Naive thymus-derived CD8-positive, alpha-beta T cell (primary cell): ENCODE results near the gene PLAGL2. TPM values are rescaled to one million over a fixed set of nuclear protein-coding genes. Genes with fewer than 3 reads are reported as not detected.

Source experiments
- ATAC-seq, 2 donors: fragments of 150-1000 bp; cut with Tn5 transposase in 1 of 2; sonication (Bioruptor Pico), chemical (Tn5 transposase) in 1 of 2; 1 replicate in 1 of 2; 2 replicates in 1 of 2; pipeline ENCODE4 v1.10.0; 2021; ENCODE audit warnings: mild to moderate bottlenecking in 2 of 2, moderate library complexity in 2 of 2
- POLR2A ChIA-PET: fragments of 350-600 bp; sonication (Branson Sonifier 250); formaldehyde crosslinking; loops from one replicate; lab custom pipeline; 2021; ENCODE audit warnings: antibody characterized with exemption; lab: Charles Lee
- DNase-seq, 10 donors: peaks; one replicate each; pipeline versions ENCODE4 v3.0.0 to v3.0.0-alpha.2; 2020 to 2022
- H3K27ac Mint-ChIP-seq, 10 donors: one replicate each; pipeline ENCODE4 v1.8.0; 2020 to 2022; ENCODE audit warnings: mild to moderate bottlenecking in 10 of 10, mixed read lengths in 10 of 10, moderate library complexity in 4 of 10, inconsistent platforms in 1 of 10
- H3K27me3 Mint-ChIP-seq, 5 donors: one replicate each; pipeline ENCODE4 v1.8.0; 2021 to 2022; ENCODE audit warnings: mixed read lengths in 5 of 5
- H3K36me3 Mint-ChIP-seq, 3 donors: one replicate each; pipeline ENCODE4 v1.8.0; 2020 to 2022; ENCODE audit warnings: mixed read lengths in 3 of 3, mild to moderate bottlenecking in 2 of 3, inconsistent platforms in 1 of 3
- H3K4me1 Mint-ChIP-seq, 4 donors: one replicate each; pipeline ENCODE4 v1.8.0; 2021 to 2022; ENCODE audit warnings: mixed read lengths in 4 of 4
- H3K4me3 Mint-ChIP-seq, 10 donors: one replicate each; pipeline ENCODE4 v1.8.0; 2020 to 2022; ENCODE audit warnings: mild to moderate bottlenecking in 10 of 10, mixed read lengths in 10 of 10, moderate library complexity in 6 of 10, inconsistent platforms in 1 of 10
- H3K9me3 Mint-ChIP-seq, 9 donors: one replicate each; pipeline ENCODE4 v1.8.0; 2020 to 2022; ENCODE audit warnings: mixed read lengths in 9 of 9, mild to moderate bottlenecking in 3 of 9, inconsistent platforms in 1 of 9, moderate library complexity in 1 of 9
- polyA plus RNA-seq, 3 donors: library from polyadenylated mRNA; unstranded; fragments of 300-500 nt; fragmentation: Illumina TruSeq; gene quantifications; one replicate each; pipeline ENCODE4 v1.2.3, GENCODE V29; 2021
- total RNA-seq, 8 experiments: library from RNA in 2 of 8; stranded (reverse) in 2 of 8; gene quantifications; one replicate each; pipeline ENCODE4 v1.2.3 and lab custom pipeline; 2021 to 2026

PLAGL2 gene
- total and polyA plus RNA-seq, 5 experiments from 2014 or later = 1.2 to 14.5 (median 4.2) TPM

DNA sequence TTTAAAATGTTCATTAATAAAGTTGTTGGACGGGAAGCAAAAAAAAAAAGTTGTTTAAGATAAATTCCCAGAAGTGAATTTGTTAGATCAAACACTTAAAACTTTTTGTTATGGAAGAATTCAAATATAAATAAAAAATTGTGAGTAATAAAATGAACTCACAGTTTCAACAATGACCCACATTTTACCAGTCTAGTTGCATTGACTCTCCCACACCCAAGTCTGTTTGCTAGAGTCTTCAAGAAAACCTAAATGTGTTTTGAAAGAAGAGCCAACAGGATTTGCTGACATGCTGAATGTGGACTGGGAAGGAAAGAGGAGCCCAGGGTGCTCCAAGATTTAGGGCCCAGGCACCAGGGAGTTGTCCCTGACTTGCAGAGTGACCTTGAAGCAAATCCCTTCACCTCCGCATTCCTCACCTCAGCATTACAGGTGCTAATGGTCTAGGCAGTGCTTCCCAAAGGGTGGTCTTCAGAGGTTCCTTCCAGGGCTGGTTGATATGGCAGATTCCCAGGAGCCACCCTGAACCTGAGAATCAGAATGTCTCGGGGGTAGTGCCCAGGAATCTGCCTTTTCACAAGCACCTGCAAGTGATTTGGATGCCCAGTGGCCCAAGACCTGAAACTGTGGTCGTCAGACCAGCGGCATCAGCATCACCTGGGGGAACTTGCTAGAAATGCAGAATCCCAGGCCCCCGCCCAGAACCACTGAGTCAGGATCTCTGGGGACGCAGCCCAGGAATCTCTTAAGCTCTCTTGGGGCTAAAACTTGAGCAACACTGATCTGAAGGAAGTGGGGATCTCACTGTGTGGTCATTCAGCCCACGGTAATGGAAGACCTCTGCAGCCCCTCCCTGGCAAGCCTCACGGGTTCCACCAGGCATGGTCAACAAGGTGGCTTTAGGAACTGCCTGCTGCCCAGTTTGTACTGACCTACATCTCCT, 31.2 kb upstream of the PLAGL2 start:
- Mint-ChIP-seq H3K27me3 (no peaks in the 10 kb centered on the region), H3K9me3 (no peaks in the 10 kb centered on the region), H3K4me3 (no peak overlapping the region), H3K36me3 (peaks cover 0 to 25% (median 10%) of the 10 kb centered on the region in 3 donors), H3K27ac (peak overlapping the region in 1 of 10 donors; percentile 50), H3K4me1 (peaks cover 0 to 5% (median 0%) of the 10 kb centered on the region in 4 donors)
- DNase-seq (no peak), ATAC-seq (no peak)
- POLR2A ChIA-PET = no interaction called here

DNA sequence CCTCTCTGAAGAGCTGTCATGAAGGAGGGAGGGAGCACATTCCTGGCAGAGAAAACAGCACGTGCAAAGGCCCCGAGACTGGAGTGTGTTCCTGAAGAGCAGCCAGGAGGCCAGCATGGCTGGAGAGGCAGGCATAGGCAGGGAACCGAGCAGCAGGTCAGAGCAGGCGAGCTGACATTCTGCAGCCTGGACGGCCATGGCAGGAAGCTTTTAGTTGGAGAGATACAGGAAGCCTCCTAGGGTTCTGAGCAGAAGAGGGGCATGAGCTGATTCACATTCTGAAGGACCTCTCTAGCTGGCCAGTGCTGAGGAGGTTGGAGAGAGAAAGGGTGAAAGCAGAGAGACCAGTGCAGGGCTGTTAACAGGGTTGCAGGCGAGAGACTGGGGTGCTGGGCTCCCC, 29.9 kb upstream of the PLAGL2 start:
- H3K27me3 Mint-ChIP-seq = no peaks in the 10 kb centered on the region
- H3K9me3 Mint-ChIP-seq = no peaks in the 10 kb centered on the region
- no peak overlapping the region for H3K4me3 Mint-ChIP-seq
- DNase-seq (no peak), ATAC-seq (no peak)
- POLR2A ChIA-PET = no interaction called here
- peaks cover 0 to 35% (median 13%) of the 10 kb centered on the region in 3 donors for H3K36me3 Mint-ChIP-seq
- peak overlapping the region in 2 of 10 donors; percentile 12 to 66 for H3K27ac Mint-ChIP-seq
- peaks cover 5 to 13% (median 7%) of the 10 kb centered on the region in 4 donors for H3K4me1 Mint-ChIP-seq

- no peaks in the 10 kb centered on the region for H3K27me3 Mint-ChIP-seq
- H3K9me3 Mint-ChIP-seq = no peaks in the 10 kb centered on the region
- H3K4me1 Mint-ChIP-seq = peaks cover 9 to 19% (median 13%) of the 10 kb centered on the region in 4 donors
- DNase-seq (no peak), ATAC-seq (no peak)
- H3K4me3 Mint-ChIP-seq = no peak overlapping the region
- H3K36me3 Mint-ChIP-seq = peaks cover 0 to 38% (median 13%) of the 10 kb centered on the region in 3 donors
- POLR2A ChIA-PET = no interaction called here
- H3K27ac Mint-ChIP-seq = no peak overlapping the region
Observed at GRCh38 chr20:32236819-32237218, 29.3 kb upstream of the PLAGL2 start.

- H3K9me3 Mint-ChIP-seq = no peaks in the 10 kb centered on the region
- ATAC-seq (no peak), DNase-seq (no peak)
- POLR2A ChIA-PET = no interaction called here
- H3K4me1 Mint-ChIP-seq = peaks cover 14 to 25% (median 20%) of the 10 kb centered on the region in 4 donors
- peaks cover 0 to 41% (median 13%) of the 10 kb centered on the region in 3 donors for H3K36me3 Mint-ChIP-seq
- H3K4me3 Mint-ChIP-seq = no peak overlapping the region
- H3K27ac Mint-ChIP-seq = peak overlapping the region in 1 of 10 donors; percentile 25
- no peaks in the 10 kb centered on the region for H3K27me3 Mint-ChIP-seq
Observed at GRCh38 chr20:32236048-32236533, 28.5 kb upstream of the PLAGL2 start.

- Mint-ChIP-seq H3K27ac (peak overlapping the region in 2 of 10 donors; percentile 20 to 77), H3K4me1 (peaks cover 14 to 25% (median 21%) of the 10 kb centered on the region in 4 donors), H3K9me3 (no peaks in the 10 kb centered on the region), H3K27me3 (no peaks in the 10 kb centered on the region), H3K36me3 (peaks cover 0 to 47% (median 16%) of the 10 kb centered on the region in 3 donors), H3K4me3 (no peak overlapping the region)
- DNase-seq (no peak), ATAC-seq (no peak)
- POLR2A ChIA-PET = no interaction called here
Observed at GRCh38 chr20:32235331-32236047, 27.9 kb upstream of the PLAGL2 start.

- Mint-ChIP-seq H3K4me3 (no peak overlapping the region), H3K36me3 (peaks cover 0 to 56% (median 16%) of the 10 kb centered on the region in 3 donors), H3K27ac (no peak overlapping the region), H3K27me3 (no peaks in the 10 kb centered on the region), H3K4me1 (peaks cover 14 to 25% (median 20%) of the 10 kb centered on the region in 4 donors), H3K9me3 (no peaks in the 10 kb centered on the region)
- POLR2A ChIA-PET = interaction anchor here (0.5 kb wide), 1 partner anchor 540 kb away, joined by 7 read pairs; no protein-coding TSS in a partner anchor
- DNase-seq (no peak), ATAC-seq (no peak)
Observed at GRCh38 chr20:32234135-32234808, 26.7 kb upstream of the PLAGL2 start.

DNA sequence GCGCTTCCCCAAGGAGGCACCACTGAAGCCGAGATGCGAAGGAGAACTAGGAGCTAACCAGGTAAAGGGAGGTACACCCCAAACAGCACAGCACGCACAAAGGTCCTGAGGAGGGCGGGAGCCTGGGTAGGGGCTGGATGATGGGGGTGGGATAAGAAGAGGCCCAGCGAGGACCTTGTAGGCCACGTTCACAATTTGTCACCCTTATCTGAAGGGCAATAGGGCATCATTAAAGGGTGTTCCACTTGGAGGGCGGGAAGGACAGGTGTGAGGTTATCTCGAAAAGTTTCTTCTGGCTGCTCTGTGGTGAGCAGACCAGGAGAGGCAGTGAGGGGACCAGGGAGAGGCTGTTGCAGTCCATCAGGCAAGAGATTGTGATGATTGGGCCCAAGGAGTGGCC, 25.7 kb upstream of the PLAGL2 start:
- peak overlapping the region in 1 of 10 donors; percentile 28 for H3K4me3 Mint-ChIP-seq
- ATAC-seq (no peak), DNase-seq (no peak)
- peaks cover 14 to 25% (median 20%) of the 10 kb centered on the region in 4 donors for H3K4me1 Mint-ChIP-seq
- H3K9me3 Mint-ChIP-seq = no peaks in the 10 kb centered on the region
- H3K27ac Mint-ChIP-seq = peak overlapping the region in 5 of 10 donors; percentile 41 to 81 (median 53)
- peaks cover 0 to 63% (median 18%) of the 10 kb centered on the region in 3 donors for H3K36me3 Mint-ChIP-seq
- H3K27me3 Mint-ChIP-seq = no peaks in the 10 kb centered on the region
- POLR2A ChIA-PET = no interaction called here

GRCh38 chr20:32232326-32232886, 24.9 kb upstream of the PLAGL2 start:
- peaks cover 0 to 66% (median 21%) of the 10 kb centered on the region in 3 donors for H3K36me3 Mint-ChIP-seq
- no peaks in the 10 kb centered on the region for H3K27me3 Mint-ChIP-seq
- H3K4me3 Mint-ChIP-seq = peak overlapping the region in 3 of 10 donors; percentile 4 to 71 (median 33)
- ATAC-seq (no peak), DNase-seq (no peak)
- no peaks in the 10 kb centered on the region for H3K9me3 Mint-ChIP-seq
- peak overlapping the region; percentile 60 to 95 (median 94) for H3K27ac Mint-ChIP-seq
- H3K4me1 Mint-ChIP-seq = peaks cover 14 to 25% (median 20%) of the 10 kb centered on the region in 4 donors
- POLR2A ChIA-PET = no interaction called here

DNA sequence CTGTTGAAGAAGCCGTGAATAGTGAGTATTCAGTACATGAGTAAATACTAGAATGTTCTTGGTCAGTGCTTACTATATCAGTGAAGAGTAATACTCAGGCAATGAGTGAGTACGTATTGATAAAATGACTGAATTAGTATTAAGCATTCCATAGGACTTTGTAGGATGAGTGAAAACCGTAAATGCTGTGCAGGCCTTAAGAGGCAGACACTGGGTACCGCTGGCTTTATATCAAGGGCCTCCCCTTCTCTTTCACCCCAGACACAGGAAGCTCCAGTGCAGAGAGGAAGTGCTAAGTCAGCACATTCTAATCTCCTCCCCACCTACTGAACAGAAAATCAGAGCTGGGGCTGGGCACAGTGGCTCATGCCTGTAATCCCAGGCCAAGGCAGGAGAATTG, 24.3 kb upstream of the PLAGL2 start:
- Mint-ChIP-seq H3K4me3 (peak overlapping the region in 5 of 10 donors; percentile 4 to 71 (median 25)), H3K27ac (peak overlapping the region; percentile 60 to 95 (median 94)), H3K4me1 (peaks cover 14 to 25% (median 20%) of the 10 kb centered on the region in 4 donors), H3K9me3 (no peaks in the 10 kb centered on the region), H3K36me3 (peaks cover 0 to 69% (median 21%) of the 10 kb centered on the region in 3 donors), H3K27me3 (no peaks in the 10 kb centered on the region)
- DNase-seq = peak in 7 of 10 donors; percentile 5 to 51 (median 31)
- POLR2A ChIA-PET = no interaction called here
- ATAC-seq = peak; percentile 90 to 96

DNA sequence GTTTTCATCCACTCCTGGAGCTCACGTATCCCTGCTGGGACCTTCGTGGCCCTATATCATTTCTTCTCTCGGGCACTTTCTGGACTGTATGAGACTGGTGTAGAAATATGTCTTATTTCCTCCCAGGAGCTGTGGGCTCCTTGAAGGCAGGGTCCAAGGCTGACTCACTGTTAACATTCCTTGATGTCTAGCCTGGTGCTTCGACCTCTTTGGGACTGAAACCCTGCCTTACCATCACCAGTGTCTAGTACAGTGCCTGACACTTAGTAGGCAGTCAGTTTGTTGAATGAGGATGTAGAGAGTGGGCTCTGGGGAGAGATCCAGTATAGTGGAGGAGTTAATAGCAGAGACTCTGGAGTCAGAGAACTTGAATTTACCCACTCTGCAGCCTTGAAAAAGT, 23.7 kb upstream of the PLAGL2 start:
- Mint-ChIP-seq H3K36me3 (peaks cover 0 to 72% (median 21%) of the 10 kb centered on the region in 3 donors), H3K27ac (peak overlapping the region in 9 of 10 donors; percentile 10 to 95 (median 93)), H3K27me3 (no peaks in the 10 kb centered on the region), H3K9me3 (no peaks in the 10 kb centered on the region), H3K4me1 (peaks cover 14 to 25% (median 20%) of the 10 kb centered on the region in 4 donors), H3K4me3 (no peak overlapping the region)
- no peak for ATAC-seq
- POLR2A ChIA-PET = interaction anchor here (0.6 kb wide), 1 partner anchor 127 kb away, joined by 3 read pairs; the partner anchor contains the start of gene ASXL1
- DNase-seq = no peak

DNA sequence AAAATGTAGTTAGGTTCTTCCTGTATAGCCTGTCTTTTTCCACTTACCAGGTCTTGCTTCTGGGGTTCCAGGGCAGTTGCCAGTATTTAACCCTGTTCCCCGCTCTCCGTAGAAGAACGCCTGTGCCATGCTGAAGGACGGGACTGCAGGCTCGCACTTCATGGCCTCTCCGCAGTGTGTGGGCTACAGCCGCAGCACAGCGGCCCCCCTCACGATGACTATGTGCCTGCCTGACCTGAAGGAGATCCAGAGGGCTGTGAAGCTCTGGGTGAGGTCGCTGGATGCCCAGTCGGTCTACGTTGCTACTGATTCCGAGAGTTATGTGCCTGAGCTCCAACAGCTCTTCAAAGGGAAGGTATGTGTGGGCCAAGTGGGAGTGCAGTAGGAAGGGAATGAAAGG, 23.2 kb upstream of the PLAGL2 start:
- no peak for DNase-seq
- Mint-ChIP-seq H3K9me3 (no peaks in the 10 kb centered on the region), H3K27ac (peak overlapping the region in 5 of 10 donors; percentile 17 to 95 (median 58)), H3K27me3 (no peaks in the 10 kb centered on the region), H3K4me1 (peaks cover 14 to 25% (median 20%) of the 10 kb centered on the region in 4 donors), H3K4me3 (no peak overlapping the region), H3K36me3 (peaks cover 0 to 71% (median 20%) of the 10 kb centered on the region in 3 donors)
- ATAC-seq = no peak
- POLR2A ChIA-PET = no interaction called here
